Osteoblast (primary cell): Measurements from ENCODE around the gene ACVR1C. TPM values are rescaled to one million over a fixed set of nuclear protein-coding genes. Genes with fewer than 3 reads are reported as not detected.
A peak's percentile ranks its signal among the peaks of the same experiment; 100 is the strongest.
"Not testable (repeated sequence)": the region's sequence is repeated elsewhere in the genome, so short reads cannot be mapped to it uniquely, and the experiment has no call there.

Experiments used
- DNase-seq: peaks from one replicate; pipeline ENCODE4 v3.0.0; 2011; ENCODE audit warnings: low spot score, mixed read lengths; ENCODE audit not compliant: insufficient read length; ENCODE audit errors: missing footprints
- H2AFZ ChIP-seq: 2 replicates; pipeline ENCODE4 v1.6.0; 2011; ENCODE audit warnings: mild to moderate bottlenecking, low read length
- H3K27ac ChIP-seq: 2 replicates; pipeline ENCODE4 v1.5.1; 2011; ENCODE audit warnings: mild to moderate bottlenecking, low read depth, low read length, moderate library complexity
- H3K27me3 ChIP-seq: 2 replicates; pipeline ENCODE4 v1.6.0; 2012; ENCODE audit warnings: mild to moderate bottlenecking, control low read depth, inconsistent platforms, low read length, moderate library complexity; ENCODE audit not compliant: insufficient read depth
- H3K36me3 ChIP-seq: 2 replicates; pipeline ENCODE4 v1.5.1; 2011; ENCODE audit warnings: mild to moderate bottlenecking, low read length, control low read depth, moderate library complexity; ENCODE audit not compliant: insufficient read depth
- H3K4me1 ChIP-seq: 2 replicates; pipeline ENCODE4 v1.5.1; 2011; ENCODE audit warnings: mild to moderate bottlenecking, low read length, control low read depth, moderate library complexity; ENCODE audit not compliant: insufficient read depth
- H3K4me2 ChIP-seq: 2 replicates; pipeline ENCODE4 v1.6.0; 2011; ENCODE audit warnings: mild to moderate bottlenecking, low read length; ENCODE audit not compliant: insufficient read depth
- H3K4me3 ChIP-seq: fragments of 200-600 bp; sonication (generic); 3 replicates; pipeline ENCODE4 v1.5.1; 2012; ENCODE audit warnings: mild to moderate bottlenecking, low read length, inconsistent platforms; ENCODE audit not compliant: insufficient read depth
- H3K79me2 ChIP-seq: 2 replicates; pipeline ENCODE4 v1.6.0; 2012; ENCODE audit warnings: mild to moderate bottlenecking, low read length, control low read depth, inconsistent platforms; ENCODE audit not compliant: insufficient read depth
- H3K9me3 ChIP-seq: 2 replicates; pipeline ENCODE4 v1.5.1; 2011; ENCODE audit warnings: low read depth, low read length, control low read depth
- H4K20me1 ChIP-seq: 2 replicates; pipeline ENCODE4 v1.6.0; 2012; ENCODE audit warnings: mild to moderate bottlenecking, low read length, control low read depth; ENCODE audit not compliant: insufficient read depth
- CTCF ChIP-seq: IDR thresholded peaks from 2 replicates; pipeline ENCODE4 v1.5.1; 2011; ENCODE audit warnings: mild to moderate bottlenecking, low read depth, low read length, moderate library complexity; ENCODE audit errors: extremely low read depth
- total RNA-seq: library from RNA; depleted of rRNA; stranded (reverse); fragments of >200 nt; gene quantifications from 2 replicates; pipeline ENCODE4 v1.2.3, GENCODE V29; 2012

Gene ACVR1C
- total RNA-seq, 1 donor = 0.36 TPM

DNA sequence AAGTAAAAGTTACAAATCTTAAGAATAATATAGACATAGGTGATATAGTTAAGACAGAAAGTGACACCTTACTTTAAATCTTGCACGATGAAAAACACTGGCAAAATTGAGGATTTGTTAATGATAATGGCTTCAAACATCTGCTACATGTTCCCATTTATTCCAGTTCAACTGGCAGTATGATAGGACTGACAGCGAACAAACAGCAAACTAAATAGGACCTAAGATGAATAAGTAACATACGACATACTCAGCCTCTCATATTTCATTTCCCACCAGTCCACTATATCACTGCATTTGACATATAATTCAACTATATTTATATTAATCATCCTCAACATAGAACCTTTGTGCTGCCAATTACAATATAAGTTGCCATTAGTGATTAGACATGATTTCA, 36.3 kb downstream of the ACVR1C start:
- Histone ChIP-seq H3K27me3 (peaks cover 28% of the 10 kb centered on the region), H3K4me1 (no peaks in the 10 kb centered on the region), H2AFZ (no peak overlapping the region), H3K27ac (no peak overlapping the region), H3K4me2 (no peak overlapping the region), H4K20me1 (no peaks in the 10 kb centered on the region), H3K4me3 (no peak overlapping the region), H3K36me3 (no peaks in the 10 kb centered on the region), H3K9me3 (no peaks in the 10 kb centered on the region), H3K79me2 (no peaks in the 10 kb centered on the region)
- no peak for TF ChIP-seq CTCF
- DNase-seq = no peak

GRCh38 chr2:157587576-157587975, 41.1 kb downstream of the ACVR1C start:
- no peak for DNase-seq
- no peak overlapping the region for H3K27ac ChIP-seq
- H3K4me2 ChIP-seq = no peak overlapping the region
- no peaks in the 10 kb centered on the region for H3K4me1 ChIP-seq
- peaks cover 3% of the 10 kb centered on the region for H3K27me3 ChIP-seq
- H3K4me3 ChIP-seq = no peak overlapping the region
- H2AFZ ChIP-seq = no peak overlapping the region
- H4K20me1 ChIP-seq = no peaks in the 10 kb centered on the region
- H3K36me3 ChIP-seq = no peaks in the 10 kb centered on the region
- no peak for TF ChIP-seq CTCF
- H3K9me3 ChIP-seq = no peaks in the 10 kb centered on the region
- H3K79me2 ChIP-seq = no peaks in the 10 kb centered on the region

DNA sequence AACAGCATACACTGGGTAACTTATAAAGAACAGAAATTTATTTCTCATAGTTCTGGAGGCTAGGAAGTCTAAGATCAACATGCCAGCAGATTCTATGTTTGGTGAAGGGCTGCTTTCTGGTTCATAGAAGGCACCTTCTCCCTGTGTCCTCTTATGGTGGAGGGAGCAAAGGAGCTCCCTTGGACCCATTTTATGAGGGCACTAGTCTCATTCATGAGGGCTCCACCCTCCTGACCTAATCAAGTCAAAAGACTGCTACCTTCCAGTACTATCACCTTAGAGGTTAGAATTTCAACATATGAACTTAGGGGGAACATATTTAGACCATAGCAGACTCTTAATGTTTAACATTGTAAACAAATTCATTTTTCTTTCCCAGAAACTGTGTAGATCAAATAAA, 54.5 kb downstream of the ACVR1C start:
- no peak for TF ChIP-seq CTCF
- Histone ChIP-seq H3K9me3 (no peaks in the 10 kb centered on the region), H3K79me2 (no peaks in the 10 kb centered on the region), H3K27me3 (no peaks in the 10 kb centered on the region), H3K4me1 (no peaks in the 10 kb centered on the region), H4K20me1 (no peaks in the 10 kb centered on the region), H3K4me2 (no peak overlapping the region), H3K4me3 (no peak overlapping the region), H3K27ac (no peak overlapping the region), H2AFZ (no peak overlapping the region), H3K36me3 (no peaks in the 10 kb centered on the region)
- DNase-seq = peak; percentile 63

DNA sequence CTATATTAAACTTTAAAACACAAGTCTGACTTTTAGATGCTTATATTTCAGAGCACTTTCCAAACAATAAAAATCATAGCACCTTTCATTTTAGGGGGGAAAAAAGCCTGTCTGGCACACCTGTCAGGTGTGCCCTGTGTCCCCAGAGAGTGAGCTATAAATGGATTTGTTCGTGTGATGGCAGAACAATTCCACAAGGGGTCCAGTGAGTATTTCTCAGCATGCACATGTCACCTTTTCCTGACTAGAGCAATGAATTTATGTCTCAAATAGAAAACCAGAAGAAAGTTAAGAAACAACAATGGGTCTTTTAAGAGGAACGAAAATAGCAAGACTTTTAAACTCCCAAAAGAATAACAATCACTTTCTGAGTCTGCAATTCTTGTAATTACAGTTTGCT, 55.9 kb downstream of the ACVR1C start:
- H3K79me2 ChIP-seq = no peaks in the 10 kb centered on the region
- H3K9me3 ChIP-seq = no peaks in the 10 kb centered on the region
- no peaks in the 10 kb centered on the region for H4K20me1 ChIP-seq
- no peaks in the 10 kb centered on the region for H3K4me1 ChIP-seq
- H3K27ac ChIP-seq = no peak overlapping the region
- no peak overlapping the region for H2AFZ ChIP-seq
- no peak overlapping the region for H3K4me2 ChIP-seq
- H3K27me3 ChIP-seq = no peaks in the 10 kb centered on the region
- TF ChIP-seq CTCF = no peak
- no peaks in the 10 kb centered on the region for H3K36me3 ChIP-seq
- no peak for DNase-seq
- no peak overlapping the region for H3K4me3 ChIP-seq

DNA sequence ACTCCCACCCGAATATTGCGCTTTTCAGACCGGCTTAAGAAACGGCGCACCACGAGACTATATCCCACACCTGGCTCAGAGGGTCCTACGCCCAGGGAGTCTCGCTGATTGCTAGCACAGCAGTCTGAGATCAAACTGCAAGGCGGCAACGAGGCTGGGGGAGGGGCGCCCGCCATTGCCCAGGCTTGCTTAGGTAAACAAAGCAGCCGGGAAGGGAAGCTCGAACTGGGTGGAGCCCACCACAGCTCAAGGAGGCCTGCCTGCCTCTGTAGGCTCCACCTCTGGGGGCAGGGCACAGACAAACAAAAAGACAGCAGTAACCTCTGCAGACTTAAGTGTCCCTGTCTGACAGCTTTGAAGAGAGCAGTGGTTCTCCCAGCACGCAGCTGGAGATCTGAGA, 62.0 kb downstream of the ACVR1C start:
- not testable (repeated sequence) for H3K79me2 ChIP-seq, H3K4me3 ChIP-seq, H4K20me1 ChIP-seq, DNase-seq, H3K4me2 ChIP-seq, H2AFZ ChIP-seq, H3K27ac ChIP-seq, H3K27me3 ChIP-seq, H3K36me3 ChIP-seq, H3K9me3 ChIP-seq, H3K4me1 ChIP-seq

DNA sequence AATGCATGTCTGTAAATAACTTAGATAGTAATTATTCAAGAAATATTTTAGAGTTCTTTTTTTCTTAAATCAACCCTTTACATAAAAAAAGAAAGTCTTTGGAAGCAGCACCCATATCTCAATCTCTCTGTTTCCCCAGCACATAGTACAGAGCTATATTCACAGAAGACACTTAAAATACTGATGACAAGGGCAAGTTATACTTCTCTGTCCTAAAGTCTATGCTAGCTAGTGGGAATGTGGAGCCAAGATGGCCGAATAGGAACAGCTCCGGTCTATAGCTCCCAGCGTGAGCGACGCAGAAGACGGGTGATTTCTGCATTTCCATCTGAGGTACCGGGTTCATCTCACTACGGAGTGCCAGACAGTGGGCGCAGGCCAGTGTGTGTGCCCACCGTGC, 62.6 kb downstream of the ACVR1C start:
- H3K4me2 ChIP-seq, H3K36me3 ChIP-seq, H3K27ac ChIP-seq, H4K20me1 ChIP-seq, H3K9me3 ChIP-seq, H3K79me2 ChIP-seq, H3K27me3 ChIP-seq, DNase-seq, H3K4me3 ChIP-seq, H3K4me1 ChIP-seq, H2AFZ ChIP-seq: not testable (repeated sequence)
